Ishikawa (cell line): ENCODE data around the gene CDC37.

Experiments used
- CEBPB ChIP-seq: IDR thresholded peaks from 2 replicates; pipeline ENCODE4 v1.6.1; 2012
- EGR1 ChIP-seq: IDR thresholded peaks from 2 replicates; pipeline ENCODE4 v1.6.1; 2012
- EP300 ChIP-seq: IDR thresholded peaks from 2 replicates; pipeline ENCODE4 v1.6.1; 2012; ENCODE audit warnings: borderline replicate concordance
- RAD21 ChIP-seq: IDR thresholded peaks from 2 replicates; pipeline ENCODE4 v1.6.1; 2012; ENCODE audit warnings: low read depth
- TCF12 ChIP-seq: IDR thresholded peaks from 2 replicates; pipeline ENCODE4 v1.6.1; 2012; ENCODE audit warnings: low read depth
- TEAD4 ChIP-seq: IDR thresholded peaks from 2 replicates; pipeline ENCODE4 v1.6.1; 2012
- YY1 ChIP-seq: IDR thresholded peaks from 2 replicates; pipeline ENCODE4 v1.6.1; 2012; ENCODE audit warnings: low read depth
- ZBTB7A ChIP-seq: IDR thresholded peaks from 2 replicates; pipeline ENCODE4 v1.6.1; 2012; ENCODE audit warnings: low read depth
- TF ChIP-seq, protein P1 (sequence below): IDR thresholded peaks from 2 replicates; pipeline ENCODE4 v1.6.1; 2012
- TF ChIP-seq, protein P2 (sequence below): IDR thresholded peaks from 2 replicates; pipeline ENCODE4 v1.6.1; 2012; ENCODE audit warnings: low read depth, mild to moderate bottlenecking
- TF ChIP-seq, protein P3 (sequence below): IDR thresholded peaks from 2 replicates; pipeline ENCODE4 v1.6.1; 2012

DNA sequence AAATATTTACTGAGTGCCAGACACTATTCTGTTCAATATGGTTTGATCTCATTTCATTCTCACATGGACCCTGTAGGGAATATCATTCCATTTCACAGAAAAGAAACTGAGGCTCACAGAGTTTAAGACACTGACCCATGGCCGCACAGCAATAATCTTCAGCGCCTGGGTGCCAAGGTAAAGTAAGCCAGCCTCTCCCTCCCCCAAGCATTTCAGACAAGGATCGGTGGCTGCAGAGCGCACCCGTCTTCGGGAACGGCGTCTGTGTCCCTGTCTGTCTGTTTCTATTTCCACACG is 12.7 kb upstream of the CDC37 start:
- TF ChIP-seq EGR1 (no peak), EP300 (no peak), TEAD4 (no peak), RAD21 (no peak), YY1 (no peak), TCF12 (no peak), ZBTB7A (no peak), CEBPB (no peak)
- TF ChIP-seq, protein P1, sequence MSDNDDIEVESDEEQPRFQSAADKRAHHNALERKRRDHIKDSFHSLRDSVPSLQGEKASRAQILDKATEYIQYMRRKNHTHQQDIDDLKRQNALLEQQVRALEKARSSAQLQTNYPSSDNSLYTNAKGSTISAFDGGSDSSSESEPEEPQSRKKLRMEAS: no peak
- TF ChIP-seq, protein P2, sequence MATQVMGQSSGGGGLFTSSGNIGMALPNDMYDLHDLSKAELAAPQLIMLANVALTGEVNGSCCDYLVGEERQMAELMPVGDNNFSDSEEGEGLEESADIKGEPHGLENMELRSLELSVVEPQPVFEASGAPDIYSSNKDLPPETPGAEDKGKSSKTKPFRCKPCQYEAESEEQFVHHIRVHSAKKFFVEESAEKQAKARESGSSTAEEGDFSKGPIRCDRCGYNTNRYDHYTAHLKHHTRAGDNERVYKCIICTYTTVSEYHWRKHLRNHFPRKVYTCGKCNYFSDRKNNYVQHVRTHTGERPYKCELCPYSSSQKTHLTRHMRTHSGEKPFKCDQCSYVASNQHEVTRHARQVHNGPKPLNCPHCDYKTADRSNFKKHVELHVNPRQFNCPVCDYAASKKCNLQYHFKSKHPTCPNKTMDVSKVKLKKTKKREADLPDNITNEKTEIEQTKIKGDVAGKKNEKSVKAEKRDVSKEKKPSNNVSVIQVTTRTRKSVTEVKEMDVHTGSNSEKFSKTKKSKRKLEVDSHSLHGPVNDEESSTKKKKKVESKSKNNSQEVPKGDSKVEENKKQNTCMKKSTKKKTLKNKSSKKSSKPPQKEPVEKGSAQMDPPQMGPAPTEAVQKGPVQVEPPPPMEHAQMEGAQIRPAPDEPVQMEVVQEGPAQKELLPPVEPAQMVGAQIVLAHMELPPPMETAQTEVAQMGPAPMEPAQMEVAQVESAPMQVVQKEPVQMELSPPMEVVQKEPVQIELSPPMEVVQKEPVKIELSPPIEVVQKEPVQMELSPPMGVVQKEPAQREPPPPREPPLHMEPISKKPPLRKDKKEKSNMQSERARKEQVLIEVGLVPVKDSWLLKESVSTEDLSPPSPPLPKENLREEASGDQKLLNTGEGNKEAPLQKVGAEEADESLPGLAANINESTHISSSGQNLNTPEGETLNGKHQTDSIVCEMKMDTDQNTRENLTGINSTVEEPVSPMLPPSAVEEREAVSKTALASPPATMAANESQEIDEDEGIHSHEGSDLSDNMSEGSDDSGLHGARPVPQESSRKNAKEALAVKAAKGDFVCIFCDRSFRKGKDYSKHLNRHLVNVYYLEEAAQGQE: no peak
- TF ChIP-seq, protein P3, sequence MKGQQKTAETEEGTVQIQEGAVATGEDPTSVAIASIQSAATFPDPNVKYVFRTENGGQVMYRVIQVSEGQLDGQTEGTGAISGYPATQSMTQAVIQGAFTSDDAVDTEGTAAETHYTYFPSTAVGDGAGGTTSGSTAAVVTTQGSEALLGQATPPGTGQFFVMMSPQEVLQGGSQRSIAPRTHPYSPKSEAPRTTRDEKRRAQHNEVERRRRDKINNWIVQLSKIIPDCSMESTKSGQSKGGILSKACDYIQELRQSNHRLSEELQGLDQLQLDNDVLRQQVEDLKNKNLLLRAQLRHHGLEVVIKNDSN: no peak
